ENCODE measurements around the gene SLC34A1. TPM values are rescaled to one million over a fixed set of nuclear protein-coding genes. Genes with fewer than 3 reads are reported as not detected.

SLC34A1 gene
- total and polyA plus RNA-seq, 2 of the 4 experiments (the other 2 are of a cell fraction), result not detected

GRCh38 chr5:177344891-177345290 lies 39.3 kb upstream of the SLC34A1 start:
- WGBS, 2 experiments (ENCODE audit: extremely low coverage in 2 of 2, insufficient read length in 1 of 2), result no CpG with 5 or more reads among the region's 6 CpGs
- no peak overlapping the region for H3K4me2 ChIP-seq (ENCODE audit: low read depth, low read length)
- DNase-seq (no peak), ATAC-seq (ENCODE audit: low read depth) (no peak)
- no peak overlapping the region for H3K9ac ChIP-seq (ENCODE audit: low read depth, low read length)
- H4K5ac ChIP-seq (ENCODE audit: low read depth, low read length), result no peak overlapping the region
- no peak overlapping the region for H3K23ac ChIP-seq (ENCODE audit: low read depth, low read length)
- H3K4ac ChIP-seq (ENCODE audit: low read depth, low read length), result no peak overlapping the region
- dilution Hi-C loops (cut with HindIII; ENCODE audit: low sequenced_read_pairs, unreplicated experiment), result no loop called here
- no peak overlapping the region for H3K56ac ChIP-seq (ENCODE audit: extremely low read depth, insufficient read depth, low read length)
- H3K9me3 ChIP-seq (ENCODE audit: control insufficient read depth, insufficient read depth, low read length), result no peaks in the 10 kb centered on the region
- in situ Hi-C loops (cut with MboI; ENCODE audit: low sequenced_read_pairs), result no loop called here
- peaks cover 8% of the 10 kb centered on the region; the same call in 1 of the 2 replicates for H3K9me1 ChIP-seq (ENCODE audit: insufficient read depth, low read length)
- CTCF ChIA-PET, result no interaction called here
- intact Hi-C loops (cut with micrococcal nuclease), result no loop called here
- no peak overlapping the region for H2BK5ac ChIP-seq (ENCODE audit: low read depth, low read length, poor library complexity, severe bottlenecking)
- H3K4me1 ChIP-seq (ENCODE audit: control insufficient read depth, insufficient read depth, low read length), result peaks cover 15% of the 10 kb centered on the region
- H3K36me3 ChIP-seq (ENCODE audit: control insufficient read depth, insufficient read depth, low read length), result peaks cover 11% of the 10 kb centered on the region
- H3K18ac ChIP-seq (ENCODE audit: low read depth, low read length), result no peak overlapping the region
- H2BK15ac ChIP-seq (ENCODE audit: low read depth, low read length), result no peak overlapping the region
- no peak overlapping the region for H2BK120ac ChIP-seq (ENCODE audit: low read depth, low read length)
- H4K91ac ChIP-seq (ENCODE audit: insufficient read depth, low read depth, low read length), result no peak overlapping the region
- no peak overlapping the region for H3K27ac ChIP-seq (ENCODE audit: insufficient read depth, low read length)
- POLR2A ChIA-PET (ENCODE audit: unreplicated experiment), result no interaction called here
- no peaks in the 10 kb centered on the region for H3K27me3 ChIP-seq (ENCODE audit: control insufficient read depth, insufficient read depth, low read length)
- H4K20me1 ChIP-seq (ENCODE audit: insufficient read depth, low read length), result peaks cover 18% of the 10 kb centered on the region; the same call in 1 of the 2 replicates
- no TSS peak for BruUV-seq (replicated peaks)
- no peak overlapping the region for H4K8ac ChIP-seq (ENCODE audit: low read depth in 2 of 2, low read length in 2 of 2)
- no peak overlapping the region for H2BK20ac ChIP-seq (ENCODE audit: low read depth, low read length)
- H2AK9ac ChIP-seq (replicated peaks; ENCODE audit: low read depth, low read length, poor library complexity), result no peak overlapping the region
- no peak overlapping the region for H3K4me3 ChIP-seq (ENCODE audit: insufficient read depth, low read depth, low read length)
- no peak overlapping the region for H2AFZ ChIP-seq (replicated peaks; ENCODE audit: low read length, poor library complexity)
- peaks cover 41 to 50% of the 10 kb centered on the region in 2 experiments for H3K79me1 ChIP-seq (ENCODE audit: low read depth in 1 of 2, low read length in 2 of 2)
- no peak overlapping the region for H3K14ac ChIP-seq (replicated peaks; ENCODE audit: low read depth, low read length)
- H2AK5ac ChIP-seq (ENCODE audit: low read depth, low read length), result no peak overlapping the region
- TF ChIP-seq RFX5 (IDR thresholded peaks at IDR 0.05; ENCODE audit: low read depth, low read length) (no peak), CEBPB (IDR thresholded peaks at IDR 0.05; ENCODE audit: low read depth, low read length) (no peak), MAFK (IDR thresholded peaks at IDR 0.05; ENCODE audit: low read depth, low read length) (no peak)

Data from IMR-90 (cell line).